NCI-H2107 treated with DMSO at 0.1 percent for 48 hours (cell line): ENCODE results near the gene PPP1R27.
"Not testable (repeated sequence)": the region's sequence is repeated elsewhere in the genome, so short reads cannot be mapped to it uniquely, and the experiment has no call there.

Source experiments
- DNase-seq: peaks from one replicate; lab custom pipeline; 2025; ENCODE audit not compliant: unreplicated experiment; lab: John Stamatoyannopoulos, UW

The PPP1R27 gene

DNA sequence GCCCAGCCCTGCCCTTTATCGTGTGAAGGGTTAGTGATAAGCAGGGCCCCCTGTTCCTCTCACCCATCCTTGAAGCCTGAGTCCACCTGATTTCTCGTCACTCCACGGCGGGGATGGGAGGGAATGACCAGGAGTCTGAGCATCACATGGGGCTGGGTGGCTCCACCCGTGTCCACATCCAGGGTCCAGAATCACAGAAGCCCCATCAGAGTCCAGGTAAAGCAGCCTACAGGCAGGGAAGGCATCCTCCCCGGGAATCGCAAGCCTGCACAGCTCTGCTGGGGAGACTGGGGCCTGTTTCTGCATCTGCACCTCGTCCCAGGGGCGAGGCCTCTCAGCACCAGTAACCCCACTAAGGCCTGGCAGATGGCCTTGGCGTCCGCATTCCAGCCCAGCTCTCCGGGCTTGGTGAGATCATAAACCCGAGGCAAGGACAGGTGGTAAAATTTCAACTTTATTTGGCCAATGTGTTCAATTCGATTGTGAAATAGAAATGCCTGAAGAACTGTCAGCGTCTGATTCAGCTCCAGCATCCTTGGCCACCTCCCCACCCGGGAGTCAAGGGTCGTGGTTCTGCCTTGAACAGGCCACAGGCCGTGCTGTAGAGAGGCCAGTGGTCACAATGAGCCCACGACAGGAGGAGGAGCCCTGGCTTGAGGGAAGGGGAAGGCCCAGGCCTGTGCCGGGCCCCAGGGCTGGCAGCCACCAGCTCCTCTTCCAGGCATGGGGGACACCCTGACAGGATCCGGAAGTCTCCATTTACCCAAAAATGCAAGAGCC, 8.1 kb upstream of the PPP1R27 start:
- DNase-seq: no peak

DNA sequence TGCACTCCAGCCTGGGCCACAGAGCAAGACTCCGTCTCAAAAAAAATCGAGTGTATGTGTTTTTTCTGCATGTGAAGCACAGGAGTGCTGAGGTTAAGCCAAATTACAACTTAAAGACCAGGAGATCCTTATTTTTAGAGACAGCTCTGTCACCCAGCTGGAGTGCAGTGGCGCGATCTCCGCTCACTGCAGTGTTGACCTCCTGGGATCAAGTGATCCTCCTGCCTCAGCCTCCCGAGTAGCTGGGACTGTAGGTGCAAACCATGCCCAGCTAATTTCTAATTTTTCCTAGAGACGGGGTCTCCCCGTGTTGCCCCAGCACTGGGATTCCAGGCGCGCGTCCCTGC, 7.5 kb upstream of the PPP1R27 start:
- DNase-seq: no peak

DNA sequence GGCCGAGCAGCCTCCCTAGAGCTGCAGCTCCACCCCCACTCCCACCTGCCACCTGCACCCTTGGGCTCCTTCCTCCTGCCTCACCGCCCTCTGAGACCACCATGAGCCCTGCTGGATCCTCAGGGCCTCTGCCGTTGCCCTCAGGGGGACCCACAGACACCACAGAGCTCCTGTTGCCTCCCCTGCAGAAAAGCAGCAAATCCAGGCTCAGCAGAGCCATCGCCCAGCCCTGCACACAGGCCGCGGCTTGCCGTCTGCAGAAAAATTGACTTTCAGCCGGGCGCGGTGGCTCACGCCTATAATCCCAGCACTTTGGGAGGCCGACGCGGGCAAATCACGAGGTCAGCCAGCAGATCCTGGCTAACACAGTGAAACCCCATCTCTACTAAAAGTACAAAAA, 7.0 kb upstream of the PPP1R27 start:
- DNase-seq: no peak

DNA sequence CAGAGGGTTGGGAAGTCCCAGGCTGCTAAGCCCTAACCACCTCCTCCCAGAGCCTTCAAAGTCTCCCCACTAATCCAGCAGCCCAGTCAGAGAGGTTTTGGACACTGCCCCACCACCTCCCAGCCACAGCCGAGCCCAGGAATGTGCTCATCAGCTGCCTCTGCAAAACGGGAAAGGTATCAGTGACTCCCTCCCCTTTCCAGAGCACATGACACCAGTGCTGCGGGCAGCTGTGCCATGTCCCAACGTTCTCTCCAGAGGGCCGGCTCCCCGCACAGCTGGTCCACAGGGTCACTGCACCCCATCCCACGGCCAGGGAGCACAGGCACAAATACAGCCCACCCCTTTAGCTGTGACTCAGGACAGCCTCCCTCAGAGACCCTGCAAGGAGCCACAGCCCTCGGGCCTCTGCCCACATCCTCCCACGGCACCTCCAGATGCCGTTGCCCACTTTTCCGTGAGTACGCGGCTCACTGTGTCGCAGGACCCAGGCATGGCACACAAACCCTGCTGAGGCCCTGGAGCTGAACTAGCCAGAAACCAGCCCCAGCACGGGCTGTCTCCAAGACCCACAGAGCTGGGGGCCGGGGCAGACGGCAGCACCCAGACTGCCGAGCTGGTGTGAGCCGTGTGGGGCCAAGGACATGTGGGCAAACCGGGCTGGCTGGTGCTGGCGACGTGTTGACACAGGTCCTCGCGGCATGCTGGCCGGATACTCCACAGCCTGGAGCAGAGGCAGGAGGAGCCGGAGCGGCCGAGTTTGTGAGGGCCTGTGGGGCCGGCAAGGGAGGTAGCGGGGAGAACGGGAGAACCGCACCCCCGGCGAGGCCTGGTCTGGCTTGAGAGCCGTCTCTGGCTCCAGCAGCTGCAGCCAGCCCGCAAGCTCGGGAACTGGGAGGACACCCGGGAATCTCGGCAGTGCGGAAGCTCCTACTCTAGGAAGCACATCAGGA, 6.3 kb upstream of the PPP1R27 start:
- no peak for DNase-seq

DNA sequence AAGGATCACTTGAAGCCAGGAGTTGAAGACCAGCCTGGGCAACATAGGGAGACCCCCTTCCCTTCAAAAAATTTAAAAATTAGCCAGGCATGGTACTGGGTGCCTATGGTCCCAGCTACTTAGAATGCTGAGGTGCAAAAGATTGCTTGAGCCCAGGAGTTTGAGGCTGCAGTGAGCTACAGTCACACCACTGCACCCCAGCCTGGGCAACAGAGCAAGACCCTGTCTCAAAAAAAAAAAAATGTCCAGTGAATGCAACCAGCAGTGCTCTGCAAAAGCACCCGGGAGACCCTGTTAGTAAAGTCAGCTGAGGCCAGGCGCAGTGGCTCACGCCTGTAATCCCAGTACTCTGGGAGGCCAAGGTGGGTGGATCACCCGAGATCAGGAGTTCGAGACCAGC, 5.2 kb upstream of the PPP1R27 start:
- DNase-seq: not testable (repeated sequence)

DNA sequence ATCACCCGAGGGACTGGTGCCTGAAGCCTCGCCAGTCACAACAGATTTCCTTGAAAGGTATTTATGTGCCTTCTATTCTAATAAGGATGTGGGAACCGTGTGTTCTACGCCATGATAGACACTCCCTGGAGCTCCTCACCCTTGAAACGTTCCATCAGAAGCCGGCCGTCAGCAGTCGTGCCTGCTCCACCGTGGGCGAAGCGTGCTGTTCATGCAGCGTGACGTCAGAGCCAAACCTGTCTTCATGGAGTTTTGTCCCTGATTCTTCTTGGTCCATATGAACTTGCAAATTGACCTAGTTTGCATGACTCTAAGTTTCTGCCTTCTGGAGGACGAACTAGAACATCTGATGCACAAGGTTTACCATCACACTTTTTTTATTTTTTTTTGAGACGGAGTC, 4.5 kb upstream of the PPP1R27 start:
- no peak for DNase-seq

DNA sequence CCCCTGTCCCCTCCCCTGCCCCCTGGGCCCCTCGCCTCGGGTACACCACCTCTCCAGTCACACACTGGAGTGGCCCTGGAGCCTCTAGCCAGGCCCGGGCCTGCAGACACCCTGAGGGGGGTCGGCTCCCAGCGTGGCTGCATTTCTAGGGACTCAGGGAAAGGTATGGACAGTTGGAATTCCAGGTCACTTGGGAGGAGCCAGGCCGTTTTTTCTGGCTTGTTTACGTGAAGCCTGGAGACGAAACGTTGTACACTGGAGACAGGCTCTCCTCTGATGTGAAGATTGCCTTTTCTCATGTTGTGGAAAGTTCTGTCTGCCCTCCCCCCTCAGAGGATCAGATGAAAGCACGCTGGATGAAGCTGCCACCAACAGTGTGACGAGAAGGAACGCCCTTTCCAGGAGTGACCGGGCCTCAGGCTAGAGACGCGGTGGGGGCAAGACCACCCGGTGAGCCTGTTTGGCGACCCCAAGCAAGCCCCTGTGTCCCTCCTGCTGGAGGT, 4.0 kb upstream of the PPP1R27 start:
- no peak for DNase-seq

DNA sequence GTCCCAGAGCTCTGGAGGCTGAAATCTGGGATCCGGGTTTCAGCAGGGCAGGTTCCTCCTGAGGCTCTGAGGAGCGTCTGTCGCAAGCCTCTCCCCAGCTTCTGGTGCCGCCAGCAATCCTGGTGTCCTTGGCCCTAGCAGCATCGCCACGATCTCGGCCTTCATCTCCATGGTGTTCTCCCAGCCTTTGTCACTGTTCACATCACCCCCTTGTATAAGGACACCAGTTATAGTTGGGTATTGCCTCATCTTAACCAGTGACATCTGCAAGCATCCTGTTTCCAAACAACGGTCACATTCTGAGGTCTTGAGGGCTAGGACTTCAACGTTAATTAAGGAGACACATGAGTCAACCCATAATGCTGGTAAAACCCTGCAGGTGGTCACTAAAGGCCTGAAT, 2.8 kb upstream of the PPP1R27 start:
- no peak for DNase-seq

DNA sequence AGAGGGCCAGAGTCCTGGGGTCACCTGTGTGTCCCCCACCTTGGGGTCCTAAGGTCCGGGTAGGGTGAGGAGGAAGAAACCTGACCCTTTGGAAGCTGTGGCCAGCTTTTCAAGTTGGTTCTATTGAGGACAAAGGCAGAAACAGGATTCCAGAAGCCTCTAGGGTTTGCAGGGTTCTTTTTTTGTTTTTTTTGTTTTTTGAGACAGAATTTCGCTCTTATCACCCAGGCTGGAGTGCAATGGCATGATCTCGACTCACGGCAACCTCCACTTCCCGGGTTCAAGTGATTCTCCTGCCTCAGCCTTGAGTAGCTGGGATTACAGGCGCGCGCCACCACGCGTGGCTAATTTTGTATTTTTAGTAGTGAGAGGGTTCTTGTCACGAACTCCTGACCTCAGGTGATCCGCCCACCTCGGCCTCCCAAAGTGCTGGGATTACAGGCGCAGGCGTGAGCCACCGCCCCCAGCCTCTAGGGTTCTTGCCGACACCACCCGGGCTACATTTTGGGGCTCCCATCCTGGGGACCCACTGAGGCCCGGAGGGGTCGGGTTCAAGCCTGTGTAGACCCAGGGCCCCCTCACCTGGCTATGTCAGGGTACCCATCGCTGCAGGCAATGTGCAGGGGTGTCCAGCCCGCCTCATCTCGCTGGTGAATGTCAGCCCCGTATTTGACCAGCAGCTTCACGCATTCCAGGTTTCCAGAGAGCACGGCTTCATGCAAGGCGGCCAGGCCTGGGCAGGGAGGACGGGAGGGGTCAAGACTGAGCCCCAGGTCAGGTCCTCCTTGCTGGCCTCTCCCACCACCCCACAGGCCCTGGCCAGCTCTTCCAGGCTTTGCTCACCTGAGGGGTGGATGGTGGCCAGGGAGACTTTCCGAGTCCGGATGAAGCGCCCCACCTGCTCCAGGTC, 674 bp downstream of the PPP1R27 start:
- no peak for DNase-seq

DNA sequence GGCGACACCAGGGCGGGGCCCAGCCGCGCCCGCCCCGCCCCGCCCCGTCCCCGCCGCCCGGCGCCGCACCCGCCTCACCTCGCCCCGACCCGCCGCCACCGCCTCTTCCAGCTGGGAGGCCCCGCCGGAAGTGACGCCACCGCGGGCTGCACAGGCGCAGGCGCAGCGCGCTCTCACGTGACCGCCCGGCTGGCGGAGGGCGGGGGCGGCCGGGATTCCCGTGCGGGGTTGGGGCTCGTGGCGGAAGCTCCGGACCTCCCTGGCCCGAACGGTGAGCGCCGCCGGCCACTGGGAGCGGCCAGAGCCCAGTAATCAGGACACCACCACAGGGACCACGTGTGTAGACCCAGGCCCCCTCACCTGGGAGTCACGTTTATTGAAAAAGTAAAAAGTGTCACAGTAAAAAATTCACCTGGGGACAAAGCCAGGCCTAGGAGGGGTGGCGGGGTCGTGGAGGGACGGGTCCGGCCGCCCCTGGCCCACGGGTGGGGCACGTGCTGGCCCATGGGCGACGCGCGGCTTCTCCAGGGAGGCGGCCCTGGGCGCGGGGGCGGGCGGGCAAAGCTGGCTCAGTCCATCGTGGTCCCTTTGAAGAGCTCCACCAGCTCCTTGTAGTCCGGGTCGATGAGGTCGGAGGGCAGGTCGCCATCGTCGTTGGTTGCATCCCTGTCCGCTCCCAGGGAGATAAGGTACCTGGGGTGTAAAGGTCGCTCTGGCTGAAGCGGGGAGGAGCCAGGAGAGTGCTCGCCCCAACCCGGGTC, 1.5 kb downstream of the PPP1R27 start, which contains the start of gene MCRIP1:
TSS of gene MCRIP1 (minus strand) at position 132 of the 761 bp plus-strand sequence. CDS start 8,785 bp downstream, outside the sequence.
- peak; percentile 50 for DNase-seq

DNA sequence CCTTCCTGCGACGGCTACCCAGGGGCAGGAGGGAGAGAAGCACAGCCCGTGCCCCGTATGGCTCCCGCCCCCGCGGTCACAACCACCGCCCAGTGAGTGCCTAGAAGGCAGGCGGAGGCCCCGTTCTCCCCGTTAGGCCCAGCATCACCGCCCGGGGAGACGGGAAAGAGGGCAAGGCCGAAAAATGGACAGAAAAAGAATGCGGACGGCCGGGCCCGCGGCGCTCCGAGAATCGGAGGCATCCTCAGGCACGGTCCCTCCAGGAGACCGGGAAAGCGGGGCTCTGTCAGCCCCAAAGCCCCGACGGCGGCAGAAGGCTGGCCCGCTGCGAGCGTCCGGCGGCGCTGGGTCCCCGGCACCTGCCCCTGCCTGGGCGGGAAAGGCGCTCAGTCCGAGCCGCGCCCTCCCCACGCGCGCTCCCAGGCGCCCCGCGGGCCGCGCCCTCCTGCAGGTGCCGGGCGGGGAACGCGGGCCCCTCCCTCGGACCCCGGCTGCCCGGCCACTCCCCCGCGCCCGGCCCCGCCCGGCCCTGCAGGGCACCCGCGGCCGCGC, 2.2 kb downstream of the PPP1R27 start:
- no peak for DNase-seq

DNA sequence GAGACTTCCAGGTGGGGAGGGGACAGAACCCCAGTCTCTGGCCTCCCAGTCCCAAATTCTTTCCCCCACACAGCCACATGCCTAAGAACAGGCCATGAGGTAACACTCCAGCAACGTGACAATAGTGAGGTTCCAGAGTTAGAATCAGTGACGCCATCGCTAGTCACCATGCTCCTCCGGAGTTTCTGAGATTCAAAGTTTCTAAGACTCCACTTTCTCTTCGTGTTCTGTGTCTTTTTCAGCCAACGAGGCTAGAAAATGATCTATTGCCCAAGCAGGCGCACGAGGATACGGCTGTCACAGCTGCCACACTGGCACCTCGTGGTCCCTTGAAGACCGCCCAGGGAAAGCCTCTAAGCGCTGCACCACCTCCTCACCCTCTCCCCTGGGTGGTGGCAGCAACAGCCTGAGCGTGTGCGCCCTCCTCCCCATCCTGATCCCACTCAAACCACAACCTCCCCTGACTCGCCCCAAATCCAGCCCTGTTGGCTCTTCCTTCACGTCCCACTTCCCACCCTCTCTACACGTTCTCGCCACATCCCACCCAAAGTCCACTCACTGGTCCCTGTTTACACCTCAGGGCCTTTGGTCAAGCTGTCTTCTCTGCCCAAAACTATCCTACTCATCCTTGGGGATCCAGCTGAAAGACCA, 2.8 kb downstream of the PPP1R27 start:
- DNase-seq: no peak

DNA sequence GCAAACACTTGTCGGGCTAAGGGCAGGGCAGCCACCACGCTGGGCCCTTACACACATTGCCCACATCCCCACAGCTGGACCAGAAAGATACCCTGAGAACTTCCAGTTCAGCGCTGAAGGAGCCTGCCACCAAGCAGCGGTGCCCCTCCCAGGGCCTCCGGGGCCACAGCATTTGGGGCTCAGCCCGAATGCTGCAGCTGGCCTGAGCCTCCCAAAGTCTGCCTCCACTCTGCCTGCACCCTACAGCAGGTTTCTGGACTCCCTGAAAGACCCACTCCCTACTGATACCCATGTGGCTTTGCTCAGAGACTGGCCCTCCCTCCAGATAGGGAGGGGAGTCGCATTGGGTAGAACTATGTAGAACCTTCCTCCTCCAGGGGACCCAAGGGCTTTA, 3.3 kb downstream of the PPP1R27 start:
- no peak for DNase-seq

DNA sequence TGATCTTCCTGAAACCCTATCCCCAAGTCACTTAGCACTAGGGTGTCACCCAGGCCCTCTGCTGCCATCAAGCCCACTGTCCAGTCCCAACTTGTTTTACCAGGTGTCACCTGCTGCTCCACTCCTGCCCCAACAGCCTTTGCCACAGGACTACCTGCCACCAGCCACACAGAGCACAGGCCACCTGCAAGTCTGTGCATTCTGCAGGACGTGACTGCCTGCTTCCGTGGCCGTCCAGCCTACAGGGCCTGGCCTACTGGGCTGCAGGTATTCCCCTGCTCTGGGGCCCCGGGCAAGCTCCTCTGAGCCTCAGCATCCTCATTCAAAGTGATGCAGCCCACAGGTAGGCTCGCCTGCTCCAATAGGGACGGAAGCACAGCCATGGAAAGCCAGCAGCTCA, 5.0 kb downstream of the PPP1R27 start:
- no peak for DNase-seq

DNA sequence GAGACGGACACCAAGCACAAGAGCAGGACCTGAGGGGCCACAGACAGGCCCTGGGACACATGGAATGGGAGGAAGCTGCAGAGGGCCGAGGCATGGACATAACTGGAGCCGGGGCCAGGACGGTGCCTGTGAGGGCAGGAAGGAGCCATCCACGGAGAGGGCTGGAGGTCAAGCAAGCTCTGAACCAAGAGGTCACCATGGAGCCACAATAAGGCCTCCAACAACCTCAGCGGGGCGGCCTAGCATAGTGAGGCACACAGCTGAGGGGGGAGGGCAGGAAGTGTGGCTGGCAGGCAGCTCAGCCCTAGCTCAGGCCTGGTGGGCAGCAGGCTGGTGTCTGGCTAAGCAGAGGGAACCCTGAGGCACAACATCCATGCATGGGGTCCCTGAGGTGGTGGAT, 6.2 kb downstream of the PPP1R27 start:
- no peak for DNase-seq

DNA sequence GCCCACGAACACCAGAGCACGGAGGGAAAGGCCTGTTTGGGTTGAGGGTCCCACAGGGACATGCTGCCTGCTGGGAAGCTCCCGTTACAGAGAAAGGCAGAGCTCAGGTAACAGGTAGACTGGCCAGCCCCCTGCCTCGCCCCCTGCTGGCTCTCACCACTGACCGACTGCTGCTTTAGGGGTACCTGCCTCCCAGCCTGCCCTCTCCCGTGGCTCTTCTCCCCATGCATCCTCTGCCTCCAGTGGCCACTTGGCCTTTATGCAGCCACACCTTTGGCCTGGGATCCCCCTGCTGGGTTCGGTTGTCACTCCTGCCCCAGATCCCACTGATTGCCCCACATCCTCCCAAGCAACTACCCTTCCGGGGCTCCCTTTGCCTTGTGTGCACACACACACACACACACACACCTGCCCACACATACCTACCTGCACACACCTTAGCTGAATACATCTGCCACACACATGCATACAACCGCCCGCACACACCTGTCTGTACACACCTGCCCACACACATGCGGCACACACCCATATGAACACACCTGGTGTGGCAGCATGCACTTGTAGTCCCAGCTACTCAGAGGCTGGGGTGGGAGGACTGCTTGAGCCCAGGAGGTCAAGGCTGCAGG, 8.9 kb downstream of the PPP1R27 start:
- DNase-seq: peak; percentile 49

DNA sequence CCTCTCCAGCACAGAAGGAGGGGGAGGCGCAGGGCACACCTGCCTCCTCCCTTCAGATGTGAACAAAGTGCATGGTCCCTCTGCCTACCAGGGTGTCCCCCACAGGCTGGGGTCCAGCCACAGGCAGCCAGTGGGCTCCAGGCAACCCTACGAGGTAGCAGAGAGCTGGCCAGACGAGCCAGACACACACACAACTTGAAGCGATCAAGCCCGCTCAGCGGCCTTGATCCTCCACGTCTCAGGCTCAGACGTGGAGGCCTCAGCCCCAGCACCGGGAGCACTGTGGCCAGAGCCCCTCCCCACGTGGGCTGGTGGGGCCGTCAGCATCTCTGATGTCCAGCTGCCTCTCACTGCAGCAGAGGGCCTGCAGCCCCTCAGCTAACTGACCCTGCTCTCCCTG, 10.3 kb downstream of the PPP1R27 start:
- no peak for DNase-seq

DNA sequence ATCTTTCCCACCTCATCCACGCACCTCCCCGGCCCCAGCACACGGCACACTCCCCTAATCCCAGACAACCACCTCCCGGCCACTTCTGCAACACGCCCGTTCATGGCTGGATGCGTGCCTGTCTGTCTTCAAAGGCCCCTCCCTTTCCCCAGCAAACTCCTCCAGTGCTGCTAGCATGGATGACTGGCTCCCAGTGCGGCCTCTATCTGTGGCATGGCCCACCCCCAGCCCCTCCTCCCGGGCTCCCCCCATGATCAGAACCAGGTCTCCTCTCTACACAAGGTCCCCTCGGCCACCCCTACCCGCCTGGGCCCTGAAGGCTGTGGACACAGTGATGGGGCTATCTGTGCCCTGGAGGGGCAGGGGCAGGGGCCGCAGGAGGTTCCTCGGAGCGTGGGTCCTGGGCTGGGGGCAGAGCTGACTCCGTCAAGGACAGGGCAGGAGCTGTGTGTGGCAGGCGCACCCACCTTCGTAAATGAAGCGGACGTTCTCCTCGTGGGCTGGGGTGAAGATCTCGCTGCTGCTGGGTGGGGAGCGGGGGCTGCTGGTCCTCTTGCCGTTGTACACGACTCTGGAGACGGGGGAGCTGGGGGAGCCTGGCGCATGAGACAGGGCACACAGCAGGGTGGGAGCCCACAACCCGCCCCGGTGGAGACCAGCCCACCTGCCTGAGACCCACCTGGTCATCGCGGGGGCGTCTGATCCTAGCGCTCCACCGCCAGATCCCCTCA, 10.9 kb downstream of the PPP1R27 start:
- no peak for DNase-seq
